SJCRH30 (cell line): Measurements from ENCODE around the gene ARHGAP18. TPM values are rescaled to one million over a fixed set of nuclear protein-coding genes. Genes with fewer than 3 reads are reported as not detected.
A peak's percentile ranks its signal among the peaks of the same experiment; 100 is the strongest.

Experiments
- DNase-seq, 2 experiments: peaks; one replicate each; pipeline ENCODE4 v3.0.0-alpha.2; 2015 to 2020
- H3K27ac ChIP-seq: fragments of 250-450 bp; sonication (Bioruptor Pico); 2 replicates; pipeline ENCODE4 v1.5.1; 2020; ENCODE audit warnings: mild to moderate bottlenecking, moderate library complexity
- H3K27me3 ChIP-seq: fragments of 250-450 bp; sonication (Bioruptor Pico); 2 replicates; pipeline ENCODE4 v1.5.1; 2020; ENCODE audit warnings: mild to moderate bottlenecking, moderate library complexity
- H3K36me3 ChIP-seq: fragments of 250-450 bp; sonication (Bioruptor Pico); 2 replicates; pipeline ENCODE4 v1.5.1; 2020; ENCODE audit warnings: mild to moderate bottlenecking, moderate library complexity
- H3K4me1 ChIP-seq: fragments of 250-450 bp; sonication (Bioruptor Pico); 2 replicates; pipeline ENCODE4 v1.5.1; 2020; ENCODE audit warnings: mild to moderate bottlenecking, moderate library complexity
- H3K4me3 ChIP-seq: fragments of 250-450 bp; sonication (Bioruptor Pico); 2 replicates; pipeline ENCODE4 v1.5.1; 2020; ENCODE audit warnings: mild to moderate bottlenecking, moderate library complexity
- H3K9me3 ChIP-seq: fragments of 250-450 bp; sonication (Bioruptor Pico); replicated peaks from 2 replicates; pipeline ENCODE4 v1.5.1; 2020; ENCODE audit warnings: mild to moderate bottlenecking, moderate library complexity
- total RNA-seq: library from RNA; depleted of rRNA; stranded (reverse); fragments of >200 nt; shearing (Covaris generic); gene quantifications from 2 replicates; pipeline ENCODE4 v1.2.3, GENCODE V29; 2014

The ARHGAP18 gene
- total RNA-seq, 1 experiment from 2014 or later: 14.6 TPM

DNA sequence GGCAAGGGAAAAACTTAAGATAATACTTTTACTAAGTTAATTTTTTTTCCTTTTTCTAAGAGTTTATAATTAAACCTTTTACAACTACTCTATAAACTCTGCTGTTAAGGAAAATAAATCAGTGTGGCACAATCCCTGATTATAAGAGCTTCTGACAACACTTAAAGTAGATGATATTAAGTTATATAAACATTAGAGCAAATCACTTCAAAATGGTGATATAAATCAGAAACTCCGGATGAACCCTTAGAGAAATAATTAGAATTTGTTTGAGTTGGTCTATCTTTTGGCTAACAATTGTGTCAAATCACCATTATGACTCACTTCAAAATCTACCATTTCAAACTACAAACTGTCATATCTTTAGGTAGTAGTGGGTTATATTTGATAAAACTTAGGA is 104.9 kb downstream of the ARHGAP18 start:
- H3K27ac ChIP-seq: no peak overlapping the region
- no peak overlapping the region for H3K4me3 ChIP-seq
- peaks cover 15% of the 10 kb centered on the region for H3K4me1 ChIP-seq
- no peaks in the 10 kb centered on the region; the same call in 1 of the 2 replicates for H3K36me3 ChIP-seq
- H3K9me3 ChIP-seq: no peaks in the 10 kb centered on the region
- H3K27me3 ChIP-seq: no peaks in the 10 kb centered on the region
- DNase-seq: no peak

- H3K27me3 ChIP-seq: no peaks in the 10 kb centered on the region
- H3K4me1 ChIP-seq: peaks cover 10% of the 10 kb centered on the region
- H3K4me3 ChIP-seq: no peak overlapping the region
- H3K36me3 ChIP-seq: no peaks in the 10 kb centered on the region; the same call in 1 of the 2 replicates
- DNase-seq: no peak
- H3K27ac ChIP-seq: no peak overlapping the region
- H3K9me3 ChIP-seq: no peaks in the 10 kb centered on the region
Observed at GRCh38 chr6:129604321-129604720, 105.7 kb downstream of the ARHGAP18 start.

GRCh38 chr6:129603741-129604140 is 106.2 kb downstream of the ARHGAP18 start:
- Histone ChIP-seq H3K27me3 (no peaks in the 10 kb centered on the region), H3K36me3 (no peaks in the 10 kb centered on the region; the same call in 1 of the 2 replicates), H3K4me3 (no peak overlapping the region), H3K4me1 (peaks cover 4% of the 10 kb centered on the region; the same call in 1 of the 2 replicates), H3K9me3 (no peaks in the 10 kb centered on the region), H3K27ac (no peak overlapping the region)
- DNase-seq: no peak

GRCh38 chr6:129601323-129601722 is 108.7 kb downstream of the ARHGAP18 start:
- no peak overlapping the region for H3K27ac ChIP-seq
- H3K27me3 ChIP-seq: no peaks in the 10 kb centered on the region
- H3K4me3 ChIP-seq: no peak overlapping the region
- H3K9me3 ChIP-seq: no peaks in the 10 kb centered on the region
- DNase-seq: no peak
- no peaks in the 10 kb centered on the region; the same call in 1 of the 2 replicates for H3K36me3 ChIP-seq
- H3K4me1 ChIP-seq: no peaks in the 10 kb centered on the region

GRCh38 chr6:129599467-129599866 is 110.5 kb downstream of the ARHGAP18 start:
- H3K4me1 ChIP-seq: no peaks in the 10 kb centered on the region
- no peaks in the 10 kb centered on the region for H3K27me3 ChIP-seq
- H3K9me3 ChIP-seq: no peaks in the 10 kb centered on the region
- no peak for DNase-seq
- no peak overlapping the region for H3K27ac ChIP-seq
- no peak overlapping the region for H3K4me3 ChIP-seq
- H3K36me3 ChIP-seq: no peaks in the 10 kb centered on the region

GRCh38 chr6:129598244-129599187 is 111.5 kb downstream of the ARHGAP18 start:
- H3K9me3 ChIP-seq: no peaks in the 10 kb centered on the region
- DNase-seq: peak in 1 of 2 experiments; percentile 82
- H3K27me3 ChIP-seq: no peaks in the 10 kb centered on the region

GRCh38 chr6:129597023-129597713 is 112.8 kb downstream of the ARHGAP18 start:
- Histone ChIP-seq H3K27ac (no peak overlapping the region), H3K4me1 (no peaks in the 10 kb centered on the region), H3K27me3 (no peaks in the 10 kb centered on the region), H3K4me3 (no peak overlapping the region), H3K36me3 (no peaks in the 10 kb centered on the region), H3K9me3 (no peaks in the 10 kb centered on the region)
- DNase-seq: no peak

More at GRCh38 chr6:129598244-129599187, 111.5 kb downstream of the ARHGAP18 start:
- Histone ChIP-seq H3K27ac (no peak overlapping the region), H3K36me3 (no peaks in the 10 kb centered on the region), H3K4me3 (no peak overlapping the region), H3K4me1 (no peaks in the 10 kb centered on the region)

DNA sequence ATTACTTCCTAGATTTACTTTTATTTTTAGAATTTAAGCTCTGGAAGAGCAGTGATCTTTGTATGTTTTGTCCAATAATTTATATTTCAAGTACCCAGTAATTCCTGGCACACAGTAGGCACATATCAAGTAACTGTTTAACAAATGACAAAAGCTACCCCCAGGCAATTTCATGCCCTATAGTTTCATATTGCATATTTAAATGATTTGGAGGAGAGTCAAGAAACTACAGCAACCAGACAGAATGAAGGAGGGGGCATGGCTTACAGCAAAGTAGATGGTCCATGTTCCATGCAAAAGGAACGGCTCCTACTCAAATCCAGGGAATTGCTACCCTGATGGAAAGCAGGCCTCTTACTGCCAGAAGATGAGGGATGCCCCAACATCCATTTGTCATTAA is 113.5 kb downstream of the ARHGAP18 start:
- Histone ChIP-seq H3K27me3 (no peaks in the 10 kb centered on the region), H3K36me3 (no peaks in the 10 kb centered on the region), H3K4me1 (no peaks in the 10 kb centered on the region), H3K4me3 (no peak overlapping the region), H3K27ac (no peak overlapping the region), H3K9me3 (no peaks in the 10 kb centered on the region)
- peak in 1 of 2 experiments; percentile 28 for DNase-seq

- no peaks in the 10 kb centered on the region for H3K4me1 ChIP-seq
- no peaks in the 10 kb centered on the region for H3K27me3 ChIP-seq
- no peaks in the 10 kb centered on the region for H3K36me3 ChIP-seq
- H3K4me3 ChIP-seq: no peak overlapping the region
- no peak for DNase-seq
- no peak overlapping the region for H3K27ac ChIP-seq
- H3K9me3 ChIP-seq: no peaks in the 10 kb centered on the region
Observed at GRCh38 chr6:129593233-129593564, 116.8 kb downstream of the ARHGAP18 start.

- Histone ChIP-seq H3K4me3 (no peak overlapping the region), H3K36me3 (no peaks in the 10 kb centered on the region), H3K27ac (no peak overlapping the region), H3K27me3 (no peaks in the 10 kb centered on the region), H3K9me3 (no peaks in the 10 kb centered on the region), H3K4me1 (no peaks in the 10 kb centered on the region)
- DNase-seq: no peak
Observed at GRCh38 chr6:129592516-129593232, 117.3 kb downstream of the ARHGAP18 start.

DNA sequence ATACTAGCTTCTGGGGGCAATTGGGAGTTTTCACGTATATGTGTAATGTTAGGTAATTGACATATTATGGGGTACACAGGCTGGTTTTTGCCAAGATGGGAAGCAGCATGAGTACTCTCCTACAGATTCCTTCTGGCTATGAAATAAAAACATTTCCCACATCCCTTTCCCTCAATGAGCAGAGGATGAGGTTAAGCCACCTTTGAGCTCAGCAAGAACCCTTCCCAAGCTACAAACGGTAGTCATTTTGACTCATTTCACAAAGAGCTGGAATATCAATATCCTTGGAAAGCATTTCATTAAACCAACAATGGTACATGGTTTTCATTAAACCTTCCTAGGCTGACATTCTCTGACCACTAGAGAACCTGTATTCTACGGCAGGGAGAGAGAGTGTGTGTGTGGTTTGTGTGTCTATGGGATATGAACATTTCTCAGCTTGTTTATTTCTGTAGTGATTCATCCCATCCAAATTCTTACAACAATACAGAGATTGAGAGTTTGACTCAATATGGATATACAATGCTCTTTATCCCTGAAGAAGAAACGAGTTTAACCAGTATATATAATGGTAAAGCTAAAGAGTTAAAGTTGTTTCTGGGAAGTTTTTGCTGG is 119.5 kb downstream of the ARHGAP18 start:
- H3K27me3 ChIP-seq: no peaks in the 10 kb centered on the region
- H3K9me3 ChIP-seq: no peaks in the 10 kb centered on the region
- H3K4me3 ChIP-seq: no peak overlapping the region
- no peak overlapping the region for H3K27ac ChIP-seq
- no peaks in the 10 kb centered on the region for H3K4me1 ChIP-seq
- DNase-seq: no peak
- no peaks in the 10 kb centered on the region for H3K36me3 ChIP-seq

DNA sequence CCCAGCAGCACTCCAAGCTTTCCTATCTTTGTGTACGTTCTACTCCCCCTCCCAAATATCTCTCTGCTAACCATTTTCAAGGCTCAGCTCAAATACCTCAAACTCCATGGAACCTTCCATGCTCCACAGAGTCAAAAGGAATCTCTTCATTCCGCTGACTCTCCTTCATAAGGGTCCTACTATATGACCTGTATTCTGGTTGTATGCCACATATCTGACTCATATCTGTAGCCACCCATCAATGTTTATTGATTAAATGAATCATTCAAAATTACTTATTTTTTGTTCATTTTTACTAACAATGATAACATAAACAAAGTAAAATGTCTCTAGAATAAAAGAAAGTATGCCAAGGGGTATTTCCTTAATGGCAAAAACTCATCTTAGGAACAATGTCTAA is 123.2 kb downstream of the ARHGAP18 start:
- no peak overlapping the region for H3K27ac ChIP-seq
- no peaks in the 10 kb centered on the region for H3K36me3 ChIP-seq
- H3K9me3 ChIP-seq: no peaks in the 10 kb centered on the region
- no peak overlapping the region for H3K4me3 ChIP-seq
- H3K4me1 ChIP-seq: no peaks in the 10 kb centered on the region
- no peak for DNase-seq
- no peaks in the 10 kb centered on the region for H3K27me3 ChIP-seq

GRCh38 chr6:129583866-129584265 is 126.1 kb downstream of the ARHGAP18 start:
- H3K4me3 ChIP-seq: no peak overlapping the region
- no peak overlapping the region for H3K27ac ChIP-seq
- H3K27me3 ChIP-seq: no peaks in the 10 kb centered on the region
- no peaks in the 10 kb centered on the region for H3K36me3 ChIP-seq
- no peaks in the 10 kb centered on the region; the same call in 1 of the 2 replicates for H3K9me3 ChIP-seq
- DNase-seq: no peak
- no peaks in the 10 kb centered on the region for H3K4me1 ChIP-seq

DNA sequence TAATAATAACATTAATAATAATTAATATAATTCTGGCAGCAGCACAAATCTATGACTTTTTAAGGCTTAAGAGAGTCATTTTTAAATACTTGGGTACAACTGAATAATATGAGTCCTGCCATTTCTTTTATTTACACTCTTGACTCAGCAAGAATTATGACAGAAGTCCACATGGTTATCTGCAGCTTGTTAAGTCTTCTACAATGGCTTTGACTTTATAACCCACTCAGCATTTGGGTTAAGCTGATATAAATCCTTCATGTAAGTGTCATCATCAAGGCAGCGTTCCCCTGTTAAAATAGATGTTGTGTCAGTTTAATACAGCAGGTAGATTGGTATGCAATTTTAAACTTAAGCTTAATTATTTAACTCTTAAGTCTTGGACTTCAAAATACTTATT is 131.7 kb downstream of the ARHGAP18 start:
- Histone ChIP-seq H3K27me3 (no peaks in the 10 kb centered on the region), H3K4me3 (no peak overlapping the region), H3K4me1 (no peaks in the 10 kb centered on the region), H3K9me3 (peaks cover 3% of the 10 kb centered on the region; the same call in 1 of the 2 replicates), H3K36me3 (no peaks in the 10 kb centered on the region), H3K27ac (no peak overlapping the region)
- DNase-seq: no peak
